GM12878 (cell line): ENCODE measurements around the gene CIROP. TPM values are rescaled to one million over a fixed set of nuclear protein-coding genes. Genes with fewer than 3 reads are reported as not detected.
"Not testable (repeated sequence)": the region's sequence is repeated elsewhere in the genome, so short reads cannot be mapped to it uniquely, and the experiment has no call there.

Source experiments
- ATAC-seq: fragments of 200-7000 bp; cut with Tn5 transposase; 3 replicates; pipeline ENCODE4 v1.9.1; 2020; ENCODE audit warnings: mild to moderate bottlenecking, moderate library complexity
- BruUV-seq: library from RNA; stranded (reverse); fragments of 400-500 nt; replicated peaks from 2 replicates; lab custom pipeline; 2021; lab: Mats Ljungman, UMichigan
- CTCF ChIA-PET: fragments of 300-600 bp; sonication (Branson Sonifier 250); formaldehyde crosslinking; extraction: SDS; loops from one replicate; lab custom pipeline; 2021; ENCODE audit warnings: inconsistent platforms; lab: Yijun Ruan, JAX
- POLR2A ChIA-PET: fragments of 350-600 bp; formaldehyde crosslinking; extraction: SDS; loops from one replicate; lab custom pipeline; 2021; ENCODE audit warnings: inconsistent platforms; lab: Charles Lee
- RAD21 ChIA-PET: fragments of 300-600 bp; sonication (Branson Sonifier 250); formaldehyde crosslinking; loops from one replicate; lab custom pipeline; 2023; ENCODE audit warnings: antibody characterized with exemption; ENCODE audit not compliant: unreplicated experiment; lab: Charles Lee
- SMC1A ChIA-PET: fragments of 300-600 bp; sonication (Branson Sonifier 250); formaldehyde crosslinking; loops from one replicate; lab custom pipeline; 2023; ENCODE audit not compliant: unreplicated experiment, uncharacterized antibody; lab: Charles Lee
- DNase-seq: peaks from one replicate; pipeline ENCODE4 v3.0.0-alpha.2; 2011; ENCODE audit warnings: low read depth, low spot score
- FAIRE-seq: peaks from 3 replicates; lab custom pipeline; 2011; peaks lifted over from hg19 to GRCh38; lab: Jason Lieb, UNC
- H2AFZ ChIP-seq: 2 replicates; pipeline ENCODE4 v1.6.0; 2011; ENCODE audit warnings: low read depth, low read length, control low read depth; ENCODE audit not compliant: control insufficient read depth
- H3K27ac ChIP-seq: 2 replicates; pipeline ENCODE4 v1.5.1; 2011; ENCODE audit warnings: control low read depth; ENCODE audit not compliant: control insufficient read depth, insufficient read depth
- H3K27me3 ChIP-seq, 2 experiments: replicated peaks in 1 of 2; 2 replicates each; pipeline versions ENCODE4 v1.6.0 to v1.6.1; 2011; ENCODE audit warnings: low read length in 1 of 2; ENCODE audit not compliant: control insufficient read depth in 2 of 2, insufficient read depth in 2 of 2
- H3K36me3 ChIP-seq, 2 experiments: 2 replicates each; pipeline ENCODE4 v1.5.1; 2011; ENCODE audit warnings: low read length in 1 of 2; ENCODE audit not compliant: control insufficient read depth in 2 of 2, insufficient read depth in 2 of 2
- H3K4me1 ChIP-seq: 2 replicates; pipeline ENCODE4 v1.6.1; 2011; ENCODE audit warnings: mild to moderate bottlenecking, low read length, moderate library complexity, mixed read lengths; ENCODE audit not compliant: control insufficient read depth, insufficient read depth
- H3K4me2 ChIP-seq: 2 replicates; pipeline ENCODE4 v1.6.0; 2011; ENCODE audit warnings: control low read depth; ENCODE audit not compliant: control insufficient read depth, insufficient read depth
- H3K4me3 ChIP-seq: fragments of 200-600 bp; sonication (generic); 2 replicates; pipeline ENCODE4 v1.5.1; 2016
- H3K79me2 ChIP-seq: 2 replicates; pipeline ENCODE4 v1.6.0; 2011; ENCODE audit warnings: low read length; ENCODE audit not compliant: control insufficient read depth, insufficient read depth
- H3K9ac ChIP-seq: 2 replicates; pipeline ENCODE4 v1.8.0; 2011; ENCODE audit warnings: low read length, control low read depth, mixed read lengths; ENCODE audit not compliant: control insufficient read depth, insufficient read depth
- H3K9me3 ChIP-seq: replicated peaks from 3 replicates; pipeline ENCODE4 v1.5.1; 2011; ENCODE audit warnings: mild to moderate bottlenecking, low read length; ENCODE audit not compliant: control insufficient read depth, insufficient read depth
- H4K20me1 ChIP-seq: 2 replicates; pipeline ENCODE4 v1.6.0; 2011; ENCODE audit not compliant: control insufficient read depth, insufficient read depth
- ETV6 ChIP-seq, 2 experiments: fragments of 450-650 bp in 1 of 2; IDR thresholded peaks in 1 of 2; conservative IDR thresholded peaks in 1 of 2; 2 replicates each; pipeline ENCODE4 v1.6.1; 2014; ENCODE audit warnings: antibody characterized with exemption in 1 of 2, borderline replicate concordance in 1 of 2, low read depth in 1 of 2, mild to moderate bottlenecking in 1 of 2, moderate library complexity in 1 of 2
- SIX5 ChIP-seq: IDR thresholded peaks from 2 replicates; pipeline ENCODE4 v1.6.1; 2011; ENCODE audit warnings: mild to moderate bottlenecking, low read depth, low read length, moderate library complexity; ENCODE audit not compliant: severe bottlenecking
- ZBTB33 ChIP-seq: fragments of 450-650 bp; IDR thresholded peaks from 2 replicates; pipeline ENCODE4 v1.6.1; 2017; ENCODE audit warnings: mild to moderate bottlenecking
- ZBTB40 ChIP-seq: fragments of 450-650 bp; IDR thresholded peaks from 2 replicates; pipeline ENCODE4 v1.6.1; 2016; ENCODE audit warnings: mild to moderate bottlenecking, moderate library complexity, borderline replicate concordance
- ZSCAN29 ChIP-seq: fragments of 450-650 bp; IDR thresholded peaks from 2 replicates; pipeline ENCODE4 v1.6.1; 2017; ENCODE audit warnings: mild to moderate bottlenecking, moderate library complexity
- ZZZ3 ChIP-seq: IDR thresholded peaks from 2 replicates; pipeline ENCODE4 v1.6.1; 2011; ENCODE audit warnings: low read depth; ENCODE audit not compliant: control insufficient read depth, insufficient read length
- WGBS: methylation state at CpG from one replicate; pipeline ENCODE4 v1.1.6; 2016; ENCODE audit warnings: low lambda C conversion rate; ENCODE audit not compliant: insufficient replicate concordance, insufficient coverage; ENCODE audit errors: missing lambda C conversion rate; 5-methylcytosine and 5-hydroxymethylcytosine counted together
- in situ Hi-C: fragments of 300-500 bp; cut with MboI; formaldehyde crosslinking; loops from 9 replicates; pipeline ENCODE4 v1.14.3; 2018; ENCODE audit warnings: mixed read lengths
- intact Hi-C: fragments of 100-400 bp; cut with micrococcal nuclease; formaldehyde crosslinking; loops from one replicate; pipeline ENCODE4 v1.14.2; 2022; ENCODE audit not compliant: unreplicated experiment
- polyA plus RNA-seq, 11 experiments: library from polyadenylated mRNA; depleted of rRNA in 4 of 11; unstranded in 6 of 11; stranded (reverse) in 5 of 11; fragments of >200 nt; fragmentation: Nextera tagmentation in 4 of 11; fragmentation: Illumina TruSeq in 1 of 11; extraction: Ambion mirVana in 4 of 11; extraction: Trizol in 1 of 11; gene quantifications; 1 replicate in 1 of 11; 2 replicates in 10 of 11; pipeline versions ENCODE4 v1.2.1 to v1.2.3, GENCODE V29; 2011 to 2016; ENCODE audit warnings: inconsistent platforms in 2 of 11, missing spikeins in 2 of 11, low read depth in 1 of 11
- total RNA-seq, 4 experiments: library from RNA; depleted of rRNA in 3 of 4; stranded (reverse); fragments of >200 nt in 3 of 4; fragmentation: Illumina TruSeq in 1 of 4; extraction: Trizol in 1 of 4; gene quantifications; 2 replicates each; pipeline versions ENCODE4 v1.2.1 to v1.2.3, GENCODE V29; 2013 to 2021

Gene CIROP
- total and polyA plus RNA-seq, 10 of the 15 experiments (the other 5 are each of a cell fraction or from before 2014, with no cell fraction given): not detected

DNA sequence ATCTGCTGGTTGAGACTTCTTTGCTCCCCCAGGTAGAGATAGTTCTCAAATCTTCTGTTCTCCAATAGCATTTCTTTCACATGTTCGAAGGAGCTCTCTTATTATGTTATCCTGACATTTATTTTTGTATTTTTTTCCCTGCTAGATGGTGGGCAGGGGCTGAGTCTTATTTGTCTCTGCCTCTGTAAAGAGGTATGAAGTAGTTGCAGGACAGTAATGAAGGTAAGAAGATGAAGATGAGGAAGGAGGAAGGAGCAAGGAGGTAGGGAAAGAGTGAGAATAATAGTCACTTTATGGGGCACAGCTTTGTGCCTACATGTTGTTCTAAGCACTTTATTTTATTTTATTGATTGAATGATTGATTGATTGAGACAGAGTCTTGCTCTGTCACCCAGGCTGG lies 5.0 kb upstream of the CIROP start (continued):
- TF ChIP-seq ZBTB33: no peak
- no peak for TF ChIP-seq ETV6 (conservative IDR thresholded peaks at IDR 0.05 in 1 of 2, IDR thresholded peaks at IDR 0.05 in 1 of 2; ENCODE audit: borderline replicate concordance in 1 of 2, low read depth in 1 of 2)
- TF ChIP-seq ZSCAN29: no peak
- TF ChIP-seq ZZZ3: no peak
- no peak for TF ChIP-seq SIX5
- TF ChIP-seq ZBTB40: no peak
- TF ChIP-seq, all 136 proteins: peak for 0

GRCh38 chr14:23108169-23108568 lies 3.4 kb upstream of the CIROP start:
- not testable (repeated sequence) for FAIRE-seq, ATAC-seq

GRCh38 chr14:23107620-23108019 lies 2.8 kb upstream of the CIROP start:
- H3K79me2 ChIP-seq, POLR2A ChIA-PET, in situ Hi-C loops, H3K4me1 ChIP-seq, FAIRE-seq, H3K9me3 ChIP-seq, BruUV-seq, H3K9ac ChIP-seq, H3K4me2 ChIP-seq, DNase-seq, CTCF ChIA-PET, H4K20me1 ChIP-seq, H3K36me3 ChIP-seq, H3K27me3 ChIP-seq, H3K4me3 ChIP-seq, H2AFZ ChIP-seq, H3K27ac ChIP-seq, SMC1A ChIA-PET, ATAC-seq, intact Hi-C loops, RAD21 ChIA-PET: not testable (repeated sequence)
- 31% methylated on average over 1 of the region's 5 CpGs for WGBS

More at GRCh38 chr14:23108169-23108568, 3.4 kb upstream of the CIROP start:
- DNase-seq, H3K4me1 ChIP-seq, H3K79me2 ChIP-seq, BruUV-seq, H3K27ac ChIP-seq, intact Hi-C loops, RAD21 ChIA-PET, POLR2A ChIA-PET, H2AFZ ChIP-seq, H3K4me3 ChIP-seq, in situ Hi-C loops, H4K20me1 ChIP-seq, H3K4me2 ChIP-seq, H3K36me3 ChIP-seq, H3K9me3 ChIP-seq, H3K9ac ChIP-seq, H3K27me3 ChIP-seq: not testable (repeated sequence)
- 54% methylated on average over 24 of the region's 24 CpGs for WGBS
- ChIA-PET CTCF (interaction anchor here (1.1 to 5.4 kb wide), 5 partner anchors 12 to 40 kb away, joined by 3 to 45 read pairs (median 10); partner anchors contain the start of genes ACIN1, C14orf119 and CEBPE), SMC1A (interaction anchor here (1.2 kb wide), 1 partner anchor 31 kb away, joined by 5 read pairs; no protein-coding TSS in a partner anchor)
